GM12878 (cell line): ENCODE data around the gene PEX26. TPM values are rescaled to one million over a fixed set of nuclear protein-coding genes. Genes with fewer than 3 reads are reported as not detected.

Experiments used
- ATAC-seq: fragments of 200-7000 bp; cut with Tn5 transposase; 3 replicates; pipeline ENCODE4 v1.9.1; 2020; ENCODE audit warnings: mild to moderate bottlenecking, moderate library complexity
- BruUV-seq: library from RNA; stranded (reverse); fragments of 400-500 nt; replicated peaks from 2 replicates; lab custom pipeline; 2021; lab: Mats Ljungman, UMichigan
- CTCF ChIA-PET: fragments of 300-600 bp; sonication (Branson Sonifier 250); formaldehyde crosslinking; extraction: SDS; loops from one replicate; lab custom pipeline; 2021; ENCODE audit warnings: inconsistent platforms; lab: Yijun Ruan, JAX
- POLR2A ChIA-PET: fragments of 350-600 bp; formaldehyde crosslinking; extraction: SDS; loops from one replicate; lab custom pipeline; 2021; ENCODE audit warnings: inconsistent platforms; lab: Charles Lee
- RAD21 ChIA-PET: fragments of 300-600 bp; sonication (Branson Sonifier 250); formaldehyde crosslinking; loops from one replicate; lab custom pipeline; 2023; ENCODE audit warnings: antibody characterized with exemption; ENCODE audit not compliant: unreplicated experiment; lab: Charles Lee
- SMC1A ChIA-PET: fragments of 300-600 bp; sonication (Branson Sonifier 250); formaldehyde crosslinking; loops from one replicate; lab custom pipeline; 2023; ENCODE audit not compliant: unreplicated experiment, uncharacterized antibody; lab: Charles Lee
- DNase-seq: peaks from one replicate; pipeline ENCODE4 v3.0.0-alpha.2; 2011; ENCODE audit warnings: low read depth, low spot score
- FAIRE-seq: peaks from 3 replicates; lab custom pipeline; 2011; peaks lifted over from hg19 to GRCh38; lab: Jason Lieb, UNC
- H2AFZ ChIP-seq: 2 replicates; pipeline ENCODE4 v1.6.0; 2011; ENCODE audit warnings: low read depth, low read length, control low read depth; ENCODE audit not compliant: control insufficient read depth
- H3K27ac ChIP-seq: 2 replicates; pipeline ENCODE4 v1.5.1; 2011; ENCODE audit warnings: control low read depth; ENCODE audit not compliant: control insufficient read depth, insufficient read depth
- H3K27me3 ChIP-seq, 2 experiments: replicated peaks in 1 of 2; 2 replicates each; pipeline versions ENCODE4 v1.6.0 to v1.6.1; 2011; ENCODE audit warnings: low read length in 1 of 2; ENCODE audit not compliant: control insufficient read depth in 2 of 2, insufficient read depth in 2 of 2
- H3K36me3 ChIP-seq, 2 experiments: 2 replicates each; pipeline ENCODE4 v1.5.1; 2011; ENCODE audit warnings: low read length in 1 of 2; ENCODE audit not compliant: control insufficient read depth in 2 of 2, insufficient read depth in 2 of 2
- H3K4me1 ChIP-seq: 2 replicates; pipeline ENCODE4 v1.6.1; 2011; ENCODE audit warnings: mild to moderate bottlenecking, low read length, moderate library complexity, mixed read lengths; ENCODE audit not compliant: control insufficient read depth, insufficient read depth
- H3K4me2 ChIP-seq: 2 replicates; pipeline ENCODE4 v1.6.0; 2011; ENCODE audit warnings: control low read depth; ENCODE audit not compliant: control insufficient read depth, insufficient read depth
- H3K4me3 ChIP-seq: fragments of 200-600 bp; sonication (generic); 2 replicates; pipeline ENCODE4 v1.5.1; 2016
- H3K79me2 ChIP-seq: 2 replicates; pipeline ENCODE4 v1.6.0; 2011; ENCODE audit warnings: low read length; ENCODE audit not compliant: control insufficient read depth, insufficient read depth
- H3K9ac ChIP-seq: 2 replicates; pipeline ENCODE4 v1.8.0; 2011; ENCODE audit warnings: low read length, control low read depth, mixed read lengths; ENCODE audit not compliant: control insufficient read depth, insufficient read depth
- H3K9me3 ChIP-seq: replicated peaks from 3 replicates; pipeline ENCODE4 v1.5.1; 2011; ENCODE audit warnings: mild to moderate bottlenecking, low read length; ENCODE audit not compliant: control insufficient read depth, insufficient read depth
- H4K20me1 ChIP-seq: 2 replicates; pipeline ENCODE4 v1.6.0; 2011; ENCODE audit not compliant: control insufficient read depth, insufficient read depth
- CBFB ChIP-seq: IDR thresholded peaks from 2 replicates; pipeline ENCODE4 v1.6.1; 2016; ENCODE audit warnings: antibody characterized with exemption, low read depth
- CTCF ChIP-seq, 3 experiments: IDR thresholded peaks in 2 of 3; conservative IDR thresholded peaks in 1 of 3; 2 replicates each; pipeline ENCODE4 v1.5.1; 2011; ENCODE audit warnings: low read depth in 3 of 3, low read length in 3 of 3, mild to moderate bottlenecking in 3 of 3, control low read depth in 2 of 3, moderate library complexity in 2 of 3, inconsistent platforms in 1 of 3, mixed read lengths in 1 of 3; ENCODE audit not compliant: control insufficient read depth in 2 of 3, insufficient read depth in 1 of 3; ENCODE audit errors: extremely low read depth in 1 of 3
- GATAD2B ChIP-seq: fragments of 450-650 bp; conservative IDR thresholded peaks from 2 replicates; pipeline ENCODE4 v1.6.1; 2017; ENCODE audit warnings: low read depth, mild to moderate bottlenecking, moderate library complexity
- LARP7 ChIP-seq: fragments of 450-650 bp; IDR thresholded peaks from 2 replicates; pipeline ENCODE4 v1.6.1; 2017; ENCODE audit warnings: mild to moderate bottlenecking
- MTA3 ChIP-seq: IDR thresholded peaks from 2 replicates; pipeline ENCODE4 v1.6.1; 2012; ENCODE audit warnings: low read length, inconsistent platforms, borderline replicate concordance
- MYC ChIP-seq: IDR thresholded peaks from 2 replicates; pipeline ENCODE4 v1.6.1; 2011; ENCODE audit warnings: mild to moderate bottlenecking, low read length, moderate library complexity, inconsistent platforms; ENCODE audit not compliant: insufficient read depth, insufficient replicate concordance, insufficient read length, severe bottlenecking
- NFYA ChIP-seq: IDR thresholded peaks from 2 replicates; pipeline ENCODE4 v1.6.1; 2011; ENCODE audit warnings: low read depth, mild to moderate bottlenecking, low read length, improper control_type of control experiment, borderline replicate concordance
- SIX5 ChIP-seq: IDR thresholded peaks from 2 replicates; pipeline ENCODE4 v1.6.1; 2011; ENCODE audit warnings: mild to moderate bottlenecking, low read depth, low read length, moderate library complexity; ENCODE audit not compliant: severe bottlenecking
- SMAD1 ChIP-seq: fragments of 450-650 bp; IDR thresholded peaks from 2 replicates; pipeline ENCODE4 v1.6.1; 2018; ENCODE audit warnings: mild to moderate bottlenecking, low read depth; ENCODE audit not compliant: partially characterized antibody
- ZBTB4 ChIP-seq: fragments of 450-650 bp; formaldehyde crosslinking; IDR thresholded peaks from 2 replicates; pipeline ENCODE4 v1.4.0; 2022; ENCODE audit warnings: mild to moderate bottlenecking, moderate library complexity
- ZNF592 ChIP-seq: fragments of 450-650 bp; IDR thresholded peaks from 2 replicates; pipeline ENCODE4 v1.6.1; 2017; ENCODE audit warnings: mild to moderate bottlenecking, moderate library complexity
- WGBS: methylation state at CpG from one replicate; pipeline ENCODE4 v1.1.6; 2016; ENCODE audit warnings: low lambda C conversion rate; ENCODE audit not compliant: insufficient replicate concordance, insufficient coverage; ENCODE audit errors: missing lambda C conversion rate; 5-methylcytosine and 5-hydroxymethylcytosine counted together
- in situ Hi-C: fragments of 300-500 bp; cut with MboI; formaldehyde crosslinking; loops from 9 replicates; pipeline ENCODE4 v1.14.3; 2018; ENCODE audit warnings: mixed read lengths
- intact Hi-C: fragments of 100-400 bp; cut with micrococcal nuclease; formaldehyde crosslinking; loops from one replicate; pipeline ENCODE4 v1.14.2; 2022; ENCODE audit not compliant: unreplicated experiment
- polyA plus RNA-seq, 11 experiments: library from polyadenylated mRNA; depleted of rRNA in 4 of 11; unstranded in 6 of 11; stranded (reverse) in 5 of 11; fragments of >200 nt; fragmentation: Nextera tagmentation in 4 of 11; fragmentation: Illumina TruSeq in 1 of 11; extraction: Ambion mirVana in 4 of 11; extraction: Trizol in 1 of 11; gene quantifications; 1 replicate in 1 of 11; 2 replicates in 10 of 11; pipeline versions ENCODE4 v1.2.1 to v1.2.3, GENCODE V29; 2011 to 2016; ENCODE audit warnings: inconsistent platforms in 2 of 11, missing spikeins in 2 of 11, low read depth in 1 of 11
- total RNA-seq, 4 experiments: library from RNA; depleted of rRNA in 3 of 4; stranded (reverse); fragments of >200 nt in 3 of 4; fragmentation: Illumina TruSeq in 1 of 4; extraction: Trizol in 1 of 4; gene quantifications; 2 replicates each; pipeline versions ENCODE4 v1.2.1 to v1.2.3, GENCODE V29; 2013 to 2021
- TF ChIP-seq, protein P1 (sequence below): fragments of 450-650 bp; IDR thresholded peaks from 2 replicates; pipeline ENCODE4 v1.6.1; 2017; ENCODE audit warnings: mild to moderate bottlenecking, low read depth, inconsistent platforms; ENCODE audit not compliant: poor library complexity, severe bottlenecking

PEX26 gene
- total and polyA plus RNA-seq, 10 of the 15 experiments (the other 5 are each of a cell fraction or from before 2014, with no cell fraction given) = 0.79 to 50.8 (median 22.4) TPM

GRCh38 chr22:18108187-18108586 is 30.4 kb downstream of the PEX26 start:
- peaks cover 28% of the 10 kb centered on the region for H3K9me3 ChIP-seq
- RAD21 ChIA-PET = interaction anchor here (5.0 kb wide), 1 partner anchor 32 kb away, joined by 21 read pairs; no protein-coding TSS in a partner anchor
- FAIRE-seq (no peak), ATAC-seq (no peak), DNase-seq (no peak)
- H3K27ac ChIP-seq = peak overlapping the region; percentile 91; the same call in 1 of the 2 replicates
- no peak overlapping the region for H3K4me2 ChIP-seq
- POLR2A ChIA-PET = no interaction called here
- 60% methylated on average over 3 of the region's 3 CpGs for WGBS
- H4K20me1 ChIP-seq = no peaks in the 10 kb centered on the region
- H3K4me3 ChIP-seq = no peak overlapping the region
- CTCF ChIA-PET = interaction anchor here (1.9 kb wide), 1 partner anchor 32 kb away, joined by 8 read pairs; no protein-coding TSS in a partner anchor
- no peaks in the 10 kb centered on the region for H3K36me3 ChIP-seq
- no peaks in the 10 kb centered on the region; a peak in 1 of 4 replicates for H3K27me3 ChIP-seq
- SMC1A ChIA-PET = no interaction called here
- H3K4me1 ChIP-seq = peaks cover 44% of the 10 kb centered on the region
- BruUV-seq = no TSS peak
- intact Hi-C loops (loop anchor here (10.0 kb wide), 1 partner anchor 133 kb away; no protein-coding TSS in a partner anchor), in situ Hi-C loops (no loop called here)
- no peak overlapping the region for H3K9ac ChIP-seq
- peaks cover 29% of the 10 kb centered on the region for H3K79me2 ChIP-seq
- H2AFZ ChIP-seq = no peak overlapping the region
- TF ChIP-seq CTCF (IDR thresholded peaks at IDR 0.05 in 2 of 3, conservative IDR thresholded peaks at IDR 0.05 in 1 of 3; ENCODE audit: control insufficient read depth in 2 of 3, extremely low read depth in 1 of 3, insufficient read depth in 1 of 3, low read depth in 3 of 3, low read length in 3 of 3) = no peak
- no peak for TF ChIP-seq MTA3
- no peak for TF ChIP-seq NFYA
- no peak for TF ChIP-seq MYC
- TF ChIP-seq, protein P1, sequence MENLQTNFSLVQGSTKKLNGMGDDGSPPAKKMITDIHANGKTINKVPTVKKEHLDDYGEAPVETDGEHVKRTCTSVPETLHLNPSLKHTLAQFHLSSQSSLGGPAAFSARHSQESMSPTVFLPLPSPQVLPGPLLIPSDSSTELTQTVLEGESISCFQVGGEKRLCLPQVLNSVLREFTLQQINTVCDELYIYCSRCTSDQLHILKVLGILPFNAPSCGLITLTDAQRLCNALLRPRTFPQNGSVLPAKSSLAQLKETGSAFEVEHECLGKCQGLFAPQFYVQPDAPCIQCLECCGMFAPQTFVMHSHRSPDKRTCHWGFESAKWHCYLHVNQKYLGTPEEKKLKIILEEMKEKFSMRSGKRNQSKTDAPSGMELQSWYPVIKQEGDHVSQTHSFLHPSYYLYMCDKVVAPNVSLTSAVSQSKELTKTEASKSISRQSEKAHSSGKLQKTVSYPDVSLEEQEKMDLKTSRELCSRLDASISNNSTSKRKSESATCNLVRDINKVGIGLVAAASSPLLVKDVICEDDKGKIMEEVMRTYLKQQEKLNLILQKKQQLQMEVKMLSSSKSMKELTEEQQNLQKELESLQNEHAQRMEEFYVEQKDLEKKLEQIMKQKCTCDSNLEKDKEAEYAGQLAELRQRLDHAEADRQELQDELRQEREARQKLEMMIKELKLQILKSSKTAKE = no peak
- no peak for TF ChIP-seq GATAD2B
- no peak for TF ChIP-seq SMAD1
- no peak for TF ChIP-seq ZBTB4 (CRISPR knock-in tag)
- TF ChIP-seq CBFB = no peak
- no peak for TF ChIP-seq LARP7
- no peak for TF ChIP-seq SIX5
- no peak for TF ChIP-seq ZNF592
